SH-SY5Y (cell line): ENCODE results near the gene MARCHF7.

ENCODE experiments used
- GATA2 ChIP-seq: IDR thresholded peaks from 2 replicates; pipeline ENCODE4 v1.6.1; 2011; ENCODE audit warnings: mild to moderate bottlenecking, low read depth, low read length
- GATA3 ChIP-seq: IDR thresholded peaks from 2 replicates; pipeline ENCODE4 v1.6.1; 2011; ENCODE audit warnings: low read depth, mild to moderate bottlenecking, low read length, moderate library complexity

GRCh38 chr2:159735648-159736047, 23.3 kb downstream of the MARCHF7 start:
- TF ChIP-seq GATA3 (no peak), GATA2 (no peak)
